ENCODE data around the gene TSFM.

- no peak for TF ChIP-seq POLR2A (IDR thresholded peaks at IDR 0.05)
- no peak for TF ChIP-seq CTCF (IDR thresholded peaks at IDR 0.05)
These were observed 24.7 kb downstream of the TSFM start for GRCh38 chr12:57807285-57807684.

Measured in lower leg skin (tissue), 3 donors.